PC-3 (cell line): ENCODE data around the gene HRH1.

ENCODE experiments used
- CTCF ChIP-seq: fragments of 300-600 bp; sonication (generic); conservative IDR thresholded peaks from 2 replicates; pipeline ENCODE4 v1.5.1; 2017; ENCODE audit warnings: antibody characterized with exemption, low read depth, mild to moderate bottlenecking, low read length
- EZH2phosphoT487 ChIP-seq: fragments of 300-600 bp; sonication (generic); IDR thresholded peaks from 2 replicates; pipeline ENCODE4 v1.6.1; 2018; ENCODE audit warnings: mild to moderate bottlenecking, antibody characterized with exemption, low read length, borderline replicate concordance

GRCh38 chr3:11150256-11150655, 4.0 kb upstream of the HRH1 start:
- no peak for TF ChIP-seq CTCF
- no peak for TF ChIP-seq EZH2phosphoT487
